H1 (cell line): ENCODE data around the gene LAP3. TPM values are rescaled to one million over a fixed set of nuclear protein-coding genes. Genes with fewer than 3 reads are reported as not detected.

Experiments
- CTCF ChIA-PET: fragments of 300-600 bp; sonication (Branson Sonifier 250); formaldehyde crosslinking; loops from one replicate; lab custom pipeline; 2021; ENCODE audit not compliant: partially characterized antibody; lab: Charles Lee
- POLR2A ChIA-PET: fragments of 300-600 bp; sonication (Branson Sonifier 250); formaldehyde crosslinking; loops from one replicate; lab custom pipeline; 2021; ENCODE audit warnings: inconsistent platforms; ENCODE audit not compliant: partially characterized antibody; lab: Charles Lee
- DNase-seq, 2 experiments: peaks; one replicate each; pipeline versions ENCODE4 v3.0.0 to v3.0.0-alpha.2; 2010 to 2022; ENCODE audit warnings: low spot score in 2 of 2, low read depth in 1 of 2, mixed read lengths in 1 of 2
- FAIRE-seq: peaks from 2 replicates; lab custom pipeline; 2011; peaks lifted over from hg19 to GRCh38; lab: Jason Lieb, UNC
- H2AFZ ChIP-seq: 2 replicates; pipeline ENCODE4 v1.8.1; 2012; ENCODE audit warnings: low read length, inconsistent platforms
- H2AK5ac ChIP-seq: 2 replicates; pipeline ENCODE4 v1.6.1; 2013; ENCODE audit warnings: low read depth, low read length
- H2BK120ac ChIP-seq: replicated peaks from 2 replicates; pipeline ENCODE3; 2013; ENCODE audit warnings: low read depth, low read length, inconsistent platforms
- H2BK12ac ChIP-seq: 2 replicates; pipeline ENCODE4 v1.6.1; 2013; ENCODE audit warnings: low read depth, low read length
- H2BK15ac ChIP-seq: 2 replicates; pipeline ENCODE4 v1.6.1; 2013; ENCODE audit warnings: low read length
- H2BK20ac ChIP-seq: 2 replicates; pipeline ENCODE4 v1.6.1; 2013; ENCODE audit warnings: low read length
- H2BK5ac ChIP-seq: 2 replicates; pipeline ENCODE4 v1.6.1; 2013; ENCODE audit warnings: low read depth, low read length
- H3K14ac ChIP-seq: 2 replicates; pipeline ENCODE4 v1.6.1; 2013; ENCODE audit warnings: inconsistent platforms; ENCODE audit not compliant: insufficient read length
- H3K18ac ChIP-seq: 2 replicates; pipeline ENCODE4 v1.6.1; 2013; ENCODE audit warnings: low read length; ENCODE audit errors: extremely low read depth
- H3K23ac ChIP-seq: 2 replicates; pipeline ENCODE4 v1.6.1; 2013; ENCODE audit warnings: inconsistent platforms; ENCODE audit not compliant: insufficient read length
- H3K23me2 ChIP-seq: 2 replicates; pipeline ENCODE4 v1.6.1; 2013; ENCODE audit warnings: low read depth, low read length
- H3K27ac ChIP-seq: 2 replicates; pipeline ENCODE4 v1.6.1; 2011; ENCODE audit warnings: low read depth, low read length, inconsistent platforms
- H3K27me3 ChIP-seq, 4 experiments: replicated peaks in 1 of 4; 1 replicate in 1 of 4; 2 replicates in 3 of 4; pipeline versions ENCODE4 v1.6.1 to v1.8.1; 2011 to 2013; ENCODE audit warnings: low read length in 3 of 4, mild to moderate bottlenecking in 3 of 4, inconsistent platforms in 2 of 4, mixed read lengths in 2 of 4, moderate library complexity in 1 of 4; ENCODE audit not compliant: control insufficient read depth in 3 of 4, insufficient read depth in 3 of 4; ENCODE audit errors: extremely low read depth in 1 of 4
- H3K36me3 ChIP-seq, 4 experiments: 2 replicates each; pipeline versions ENCODE4 v1.6.1 to v1.8.1; 2011 to 2013; ENCODE audit warnings: mild to moderate bottlenecking in 4 of 4, low read length in 3 of 4, moderate library complexity in 2 of 4, control low read depth in 1 of 4, inconsistent platforms in 1 of 4; ENCODE audit not compliant: insufficient read depth in 4 of 4, control insufficient read depth in 2 of 4
- H3K4ac ChIP-seq: replicated peaks from 2 replicates; pipeline ENCODE3; 2013; ENCODE audit warnings: low read length, low read depth, mixed read lengths, inconsistent platforms; ENCODE audit not compliant: insufficient read length
- H3K4me1 ChIP-seq, 4 experiments: replicated peaks in 1 of 4; 1 replicate in 1 of 4; 2 replicates in 3 of 4; pipeline versions ENCODE4 v1.6.1 to v1.8.1; 2011 to 2013; ENCODE audit warnings: low read length in 3 of 4, inconsistent platforms in 2 of 4, mixed read lengths in 1 of 4; ENCODE audit not compliant: insufficient read depth in 4 of 4, control insufficient read depth in 3 of 4
- H3K4me2 ChIP-seq, 2 experiments: 2 replicates each; pipeline versions ENCODE4 v1.6.1 to v1.8.1; 2011 to 2013; ENCODE audit warnings: low read depth in 2 of 2, low read length in 2 of 2, control low read depth in 1 of 2, inconsistent platforms in 1 of 2, mild to moderate bottlenecking in 1 of 2; ENCODE audit not compliant: insufficient read depth in 1 of 2
- H3K4me3 ChIP-seq, 4 experiments: fragments of 200-600, 300-600 bp in 1 of 4; sonication (generic), shearing (Covaris generic), sonication (Bioruptor Twin) in 1 of 4; 2 replicates each; pipeline versions ENCODE4 v1.5.1 to v1.8.1; 2011 to 2016; ENCODE audit warnings: low read length in 4 of 4, low read depth in 3 of 4, control low read depth in 2 of 4, inconsistent platforms in 2 of 4, mild to moderate bottlenecking in 2 of 4, mixed read lengths in 1 of 4, moderate library complexity in 1 of 4; ENCODE audit not compliant: insufficient read depth in 2 of 4; ENCODE audit errors: extremely low read depth in 1 of 4
- H3K56ac ChIP-seq: replicated peaks from 2 replicates; pipeline ENCODE3; 2013; ENCODE audit warnings: low read depth, mild to moderate bottlenecking, mixed read lengths, low read length, inconsistent platforms; ENCODE audit not compliant: insufficient read length
- H3K79me1 ChIP-seq: 2 replicates; pipeline ENCODE4 v1.6.1; 2013; ENCODE audit warnings: low read depth, low read length, control low read depth
- H3K79me2 ChIP-seq, 2 experiments: 2 replicates each; pipeline versions ENCODE4 v1.6.1 to v1.8.1; 2012 to 2013; ENCODE audit warnings: low read length in 2 of 2, mild to moderate bottlenecking in 2 of 2, inconsistent platforms in 1 of 2; ENCODE audit not compliant: insufficient read depth in 2 of 2, control insufficient read depth in 1 of 2
- H3K9ac ChIP-seq, 4 experiments: replicated peaks in 1 of 4; 1 replicate in 1 of 4; 2 replicates in 3 of 4; pipeline versions ENCODE4 v1.6.1 to v1.8.1; 2011 to 2013; ENCODE audit warnings: low read depth in 3 of 4, low read length in 3 of 4, control low read depth in 2 of 4, mild to moderate bottlenecking in 2 of 4, moderate library complexity in 2 of 4, inconsistent platforms in 1 of 4; ENCODE audit errors: extremely low read depth in 1 of 4
- H3K9me3 ChIP-seq, 2 experiments: 2 replicates each; pipeline versions ENCODE4 v1.6.1 to v1.8.1; 2012 to 2013; ENCODE audit warnings: mild to moderate bottlenecking in 2 of 2, moderate library complexity in 2 of 2, control low read depth in 1 of 2, inconsistent platforms in 1 of 2, low read depth in 1 of 2, low read length in 1 of 2, mixed read lengths in 1 of 2; ENCODE audit not compliant: insufficient read depth in 2 of 2
- H4K20me1 ChIP-seq, 2 experiments: replicated peaks in 1 of 2; 2 replicates each; pipeline versions ENCODE3 to v1.8.1; 2011 to 2013; ENCODE audit warnings: inconsistent platforms in 2 of 2, low read length in 2 of 2, mild to moderate bottlenecking in 1 of 2; ENCODE audit not compliant: insufficient read depth in 2 of 2, control insufficient read depth in 1 of 2
- H4K5ac ChIP-seq: 2 replicates; pipeline ENCODE4 v1.6.1; 2013; ENCODE audit warnings: low read length, low read depth, mixed read lengths, inconsistent platforms; ENCODE audit not compliant: insufficient read length
- H4K8ac ChIP-seq: 2 replicates; pipeline ENCODE4 v1.8.0; 2013; ENCODE audit warnings: mild to moderate bottlenecking, moderate library complexity, low read length, inconsistent platforms; ENCODE audit not compliant: insufficient read depth; ENCODE audit errors: extremely low read depth
- H4K91ac ChIP-seq: replicated peaks from 2 replicates; pipeline ENCODE3; 2013; ENCODE audit warnings: low read length, mixed read lengths, inconsistent platforms; ENCODE audit not compliant: insufficient read length
- BACH1 ChIP-seq: IDR thresholded peaks from 2 replicates; pipeline ENCODE4 v1.6.1; 2012; ENCODE audit warnings: low read length, improper control_type of control experiment
- CTCF ChIP-seq, 3 experiments: IDR thresholded peaks; 1 replicate in 2 of 3; 2 replicates in 1 of 3; pipeline versions ENCODE4 v1.5.1 to v1.6.1; 2011; ENCODE audit warnings: low read length in 3 of 3, mild to moderate bottlenecking in 3 of 3, inconsistent platforms in 2 of 3, low read depth in 1 of 3, moderate library complexity in 1 of 3; ENCODE audit not compliant: insufficient read depth in 1 of 3; ENCODE audit errors: control extremely low read depth in 1 of 3
- E2F6 ChIP-seq: IDR thresholded peaks from 2 replicates; pipeline ENCODE4 v1.6.1; 2012; ENCODE audit warnings: inconsistent platforms
- POLR2AphosphoS5 ChIP-seq: IDR thresholded peaks from 2 replicates; pipeline ENCODE4 v1.6.1; 2011; ENCODE audit warnings: low read depth, low read length
- POU5F1 ChIP-seq: IDR thresholded peaks from 2 replicates; pipeline ENCODE4 v1.6.1; 2011; ENCODE audit warnings: low read depth, mild to moderate bottlenecking, low read length, moderate library complexity
- RNF2 ChIP-seq: fragments of 200-900, 300-1000 bp; sonication (generic); IDR thresholded peaks from 2 replicates; pipeline ENCODE4 v1.7.1; 2016; ENCODE audit warnings: borderline replicate concordance, low read depth, mild to moderate bottlenecking, antibody characterized with exemption, low read length; ENCODE audit not compliant: poor library complexity, severe bottlenecking; ENCODE audit errors: missing control alignments
- SIX5 ChIP-seq: IDR thresholded peaks from 2 replicates; pipeline ENCODE4 v1.6.1; 2011; ENCODE audit warnings: mild to moderate bottlenecking, low read depth, low read length
- WGBS, 2 experiments: shearing (Covaris generic) in 1 of 2; methylation state at CpG; one replicate each; pipeline versions ENCODE4 v1.1.6 to v1.1.7; 2013 to 2015; ENCODE audit warnings: low lambda C conversion rate in 2 of 2, mixed read lengths in 2 of 2, inconsistent platforms in 1 of 2, low coverage in 1 of 2, missing lambda C conversion rate in 1 of 2; ENCODE audit not compliant: insufficient replicate concordance in 2 of 2, insufficient coverage in 1 of 2, insufficient read length in 1 of 2; ENCODE audit errors: extremely low coverage in 1 of 2, missing lambda C conversion rate in 1 of 2; 5-methylcytosine and 5-hydroxymethylcytosine counted together
- polyA plus RNA-seq, 7 experiments: library from polyadenylated mRNA; depleted of rRNA in 3 of 7; stranded (reverse) in 5 of 7; unstranded in 2 of 7; fragments of >200 nt in 5 of 7; fragments of 200-250 nt in 2 of 7; gene quantifications; 1 replicate in 5 of 7; 2 replicates in 1 of 7; 4 replicates in 1 of 7; pipeline versions ENCODE4 v1.2.1 to v1.2.3, GENCODE V29; 2011 to 2013; ENCODE audit warnings: missing spikeins in 2 of 7, mixed read lengths in 2 of 7
- total RNA-seq: library from RNA; stranded (reverse); fragmentation: NEBNext Ultra II Directional; extraction: Animal tissue kit (Norgen Biotek cat#: 25700); gene quantifications from 2 replicates; pipeline ENCODE4 v1.2.1, GENCODE V29; 2021

Gene LAP3
- total and polyA plus RNA-seq, 2 of the 8 experiments (the other 6 are each of a cell fraction or from before 2014, with no cell fraction given): 28.3 to 50.9 TPM

GRCh38 chr4:17614416-17615299 is 37.7 kb downstream of the LAP3 start, which contains the start of gene MED28:
Gene MED28 (plus strand): TSS chr4:17614641. CDS start chr4:17614655, 14 bp downstream.
- Histone ChIP-seq H3K9me3 (no peaks in the 10 kb centered on the region), H3K56ac (peak within 1 kb of the TSS; percentile 86), H3K4ac (peak within 1 kb of the TSS; percentile 93), H4K20me1 (peaks cover 4 to 20% of the 10 kb centered on the region in 2 experiments), H3K36me3 (peaks cover 4 to 22% (median 16%) of the 10 kb centered on the region in 4 experiments), H2BK15ac (no peak within 1 kb of the TSS), H3K79me1 (peaks cover 20% of the 10 kb centered on the region), H4K91ac (peak within 1 kb of the TSS; percentile 44), H3K4me1 (peaks cover 0 to 4% (median 0%) of the 10 kb centered on the region in 4 experiments; a peak in 1 of 7 replicates), H3K23ac (no peak within 1 kb of the TSS), H2BK120ac (no peak within 1 kb of the TSS), H3K23me2 (peaks cover 7% of the 10 kb centered on the region; the same call in 1 of the 2 replicates), H2BK20ac (no peak within 1 kb of the TSS), H3K79me2 (peaks cover 34 to 51% of the 10 kb centered on the region in 2 experiments), H2BK5ac (peak within 1 kb of the TSS; percentile 88), H3K18ac (peak within 1 kb of the TSS; percentile 13; the same call in 1 of the 2 replicates), H3K14ac (no peak within 1 kb of the TSS), H3K4me3 (peak within 1 kb of the TSS; percentile 81 to 100 (median 100)), H4K8ac (peak within 1 kb of the TSS; percentile 99), H3K27me3 (no peaks in the 10 kb centered on the region), H2BK12ac (peak within 1 kb of the TSS; percentile 63; the same call in 1 of the 2 replicates), H2AFZ (peak within 1 kb of the TSS; percentile 94), H2AK5ac (peak within 1 kb of the TSS; percentile 48; the same call in 1 of the 2 replicates), H3K4me2 (peak within 1 kb of the TSS; percentile 79 to 81), H3K27ac (peak within 1 kb of the TSS; percentile 95), H4K5ac (peak within 1 kb of the TSS; percentile 70), H3K9ac (peak within 1 kb of the TSS; percentile 90 to 100 (median 96))
- POLR2A ChIA-PET: interaction anchor here (0.7 to 2.5 kb wide), 18 partner anchors 9 to 197 kb away, joined by 3 to 14 read pairs (median 4); partner anchors contain the start of genes DCAF16, FAM184B, LAP3 and QDPR
- FAIRE-seq (peak; percentile 87), DNase-seq (peak; percentile 83 to 93)
- CTCF ChIA-PET: interaction anchor here (0.6 to 2.6 kb wide), 4 partner anchors 9 to 69 kb away, joined by 3 to 16 read pairs (median 4); no protein-coding TSS in a partner anchor
- WGBS, 2 experiments: 3% methylated on average over 45 of the region's 46 CpGs; no CpG with 5 or more reads in 1 of the 2 experiments
- TF ChIP-seq SIX5 (no peak), POLR2AphosphoS5 (peak; percentile 85), E2F6 (no peak), POU5F1 (no peak), BACH1 (no peak), CTCF (IDR thresholded peaks at IDR 0.05; ENCODE audit: control extremely low read depth in 1 of 3, insufficient read depth in 1 of 3, low read depth in 1 of 3, low read length in 3 of 3) (no peak), RNF2 (no peak)
